ENCODE results near the gene SMIM35.

SMIM35 gene

GRCh38 chr11:118055966-118056365 lies 30.8 kb downstream of the SMIM35 start:
- DNase-seq: no peak

GRCh38 chr11:118054712-118055640 lies 31.8 kb downstream of the SMIM35 start:
- DNase-seq: no peak

- no peak for DNase-seq
These were observed 34.1 kb downstream of the SMIM35 start for GRCh38 chr11:118052581-118053206.

- no peak for DNase-seq
These were observed 34.9 kb downstream of the SMIM35 start for GRCh38 chr11:118051611-118052461.

GRCh38 chr11:118051136-118051610 lies 35.6 kb downstream of the SMIM35 start:
- no peak for DNase-seq

GRCh38 chr11:118050208-118050891 lies 36.4 kb downstream of the SMIM35 start:
- DNase-seq: no peak

GRCh38 chr11:118049771-118050170 lies 37.0 kb downstream of the SMIM35 start:
- no peak for DNase-seq

GRCh38 chr11:118048472-118049370 lies 38.0 kb downstream of the SMIM35 start:
- DNase-seq: no peak

- DNase-seq: no peak
These were observed 39.0 kb downstream of the SMIM35 start for GRCh38 chr11:118047749-118048148.

- no peak for DNase-seq
These were observed 39.6 kb downstream of the SMIM35 start for GRCh38 chr11:118046964-118047700.

- no peak for DNase-seq
These were observed 40.5 kb downstream of the SMIM35 start for GRCh38 chr11:118046051-118046963.

GRCh38 chr11:118045191-118045590 lies 41.6 kb downstream of the SMIM35 start:
- DNase-seq: no peak

GRCh38 chr11:118042796-118043195 lies 44.0 kb downstream of the SMIM35 start:
- DNase-seq: no peak

GRCh38 chr11:118042141-118042540 lies 44.6 kb downstream of the SMIM35 start:
- no peak for DNase-seq

GRCh38 chr11:118033443-118033842 lies 53.3 kb downstream of the SMIM35 start:
- no peak for DNase-seq

- DNase-seq: no peak
These were observed 58.1 kb downstream of the SMIM35 start for GRCh38 chr11:118028626-118029025.

GRCh38 chr11:118027694-118028093 lies 59.1 kb downstream of the SMIM35 start:
- DNase-seq: no peak

GRCh38 chr11:118021146-118021545 lies 65.6 kb downstream of the SMIM35 start:
- no peak for DNase-seq

GRCh38 chr11:118018401-118018800 lies 68.4 kb downstream of the SMIM35 start:
- DNase-seq: no peak

Measured in NCI-H2227 treated with DMSO at 0.1 percent for 48 hours (cell line).